ENCODE measurements around the gene STN1. TPM values are rescaled to one million over a fixed set of nuclear protein-coding genes. Genes with fewer than 3 reads are reported as not detected.

Gene STN1
- total RNA-seq, 6 experiments from 2014 or later = 12.1 to 15.6 (median 14.7) TPM

DNA sequence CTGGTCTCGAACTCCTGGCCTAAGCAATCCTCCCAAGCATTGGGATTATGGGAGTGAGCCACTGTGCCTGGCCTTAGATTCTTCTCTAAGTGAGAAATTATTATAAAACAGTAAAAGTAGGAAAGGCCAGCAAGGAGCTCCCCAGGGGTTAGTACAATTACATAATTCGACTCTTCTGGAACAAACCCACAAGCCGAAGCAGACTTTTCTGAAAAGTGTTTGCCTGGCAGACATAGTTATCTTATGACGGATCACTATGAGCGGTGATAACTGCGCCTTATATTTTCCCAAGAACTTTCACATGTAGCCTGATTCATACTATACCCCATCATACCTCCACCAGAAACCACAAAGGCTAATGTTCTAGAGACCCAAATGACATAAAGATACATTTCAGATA lies 32.4 kb downstream of the STN1 start:
- peaks cover 4% of the 10 kb centered on the region; the same call in 1 of the 2 replicates for H3K36me3 Mint-ChIP-seq (ENCODE audit: low read depth)
- H3K27me3 Mint-ChIP-seq (ENCODE audit: insufficient read depth) = no peaks in the 10 kb centered on the region; the same call in 1 of the 2 replicates
- H3K9me3 Mint-ChIP-seq = no peaks in the 10 kb centered on the region

GRCh38 chr10:103884681-103885139 lies 33.3 kb downstream of the STN1 start:
- no peak overlapping the region for H3K4me3 Mint-ChIP-seq
- DNase-seq = peak; percentile 61
- H3K27ac Mint-ChIP-seq = peak overlapping the region; percentile 13; the same call in 1 of the 2 replicates
- peaks cover 26% of the 10 kb centered on the region for H3K4me1 Mint-ChIP-seq (ENCODE audit: low read depth)
- no peaks in the 10 kb centered on the region; the same call in 1 of the 2 replicates for H3K27me3 Mint-ChIP-seq (ENCODE audit: insufficient read depth)
- TF ChIP-seq, protein P1, sequence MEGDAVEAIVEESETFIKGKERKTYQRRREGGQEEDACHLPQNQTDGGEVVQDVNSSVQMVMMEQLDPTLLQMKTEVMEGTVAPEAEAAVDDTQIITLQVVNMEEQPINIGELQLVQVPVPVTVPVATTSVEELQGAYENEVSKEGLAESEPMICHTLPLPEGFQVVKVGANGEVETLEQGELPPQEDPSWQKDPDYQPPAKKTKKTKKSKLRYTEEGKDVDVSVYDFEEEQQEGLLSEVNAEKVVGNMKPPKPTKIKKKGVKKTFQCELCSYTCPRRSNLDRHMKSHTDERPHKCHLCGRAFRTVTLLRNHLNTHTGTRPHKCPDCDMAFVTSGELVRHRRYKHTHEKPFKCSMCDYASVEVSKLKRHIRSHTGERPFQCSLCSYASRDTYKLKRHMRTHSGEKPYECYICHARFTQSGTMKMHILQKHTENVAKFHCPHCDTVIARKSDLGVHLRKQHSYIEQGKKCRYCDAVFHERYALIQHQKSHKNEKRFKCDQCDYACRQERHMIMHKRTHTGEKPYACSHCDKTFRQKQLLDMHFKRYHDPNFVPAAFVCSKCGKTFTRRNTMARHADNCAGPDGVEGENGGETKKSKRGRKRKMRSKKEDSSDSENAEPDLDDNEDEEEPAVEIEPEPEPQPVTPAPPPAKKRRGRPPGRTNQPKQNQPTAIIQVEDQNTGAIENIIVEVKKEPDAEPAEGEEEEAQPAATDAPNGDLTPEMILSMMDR (IDR thresholded peaks at IDR 0.05) = peak; percentile 95
- no peaks in the 10 kb centered on the region for H3K9me3 Mint-ChIP-seq
- peaks cover 4% of the 10 kb centered on the region; the same call in 1 of the 2 replicates for H3K36me3 Mint-ChIP-seq (ENCODE audit: low read depth)

More for the DNA sequence above, 32.4 kb downstream of the STN1 start:
- TF ChIP-seq, protein P1 (IDR thresholded peaks at IDR 0.05) = no peak
- H3K4me1 Mint-ChIP-seq (ENCODE audit: low read depth) = peaks cover 35% of the 10 kb centered on the region
- no peak for DNase-seq
- H3K4me3 Mint-ChIP-seq = no peak overlapping the region
- H3K27ac Mint-ChIP-seq = no peak overlapping the region

DNA sequence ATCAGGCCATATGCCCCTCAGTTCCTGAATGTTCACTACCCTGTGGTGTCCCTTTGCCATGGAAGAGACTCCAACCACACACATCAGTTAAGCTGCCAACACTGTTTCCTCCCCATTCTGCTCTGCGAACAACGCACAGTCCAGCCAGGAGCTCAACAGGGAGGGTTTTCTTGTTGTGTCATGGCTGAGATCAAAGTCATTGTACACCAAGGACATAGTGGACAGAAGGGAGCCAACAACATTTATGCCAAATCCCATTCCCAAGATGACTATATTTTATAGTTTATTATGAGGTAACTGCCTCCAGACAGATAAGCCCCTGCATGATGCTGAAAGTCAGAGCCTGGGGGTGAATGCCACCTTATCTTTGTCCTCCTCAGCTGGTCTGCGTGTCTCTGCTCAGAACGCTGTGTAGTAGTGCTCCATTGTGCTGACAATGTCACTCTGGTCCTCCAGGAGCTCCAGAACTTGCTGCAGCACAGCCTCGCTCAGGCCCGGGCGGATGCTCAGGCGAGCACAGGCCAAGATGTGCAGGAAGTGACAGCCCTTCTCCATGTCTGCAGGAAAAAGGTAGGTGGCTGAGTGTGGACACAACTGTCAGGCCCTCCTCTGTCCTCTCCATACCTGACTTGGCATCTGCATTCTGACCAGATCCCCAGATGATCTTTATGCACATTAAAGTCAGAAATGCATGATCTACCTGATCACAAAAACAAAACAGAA lies 35.5 kb downstream of the STN1 start:
- H3K36me3 Mint-ChIP-seq (ENCODE audit: low read depth) = peaks cover 9% of the 10 kb centered on the region; the same call in 1 of the 2 replicates
- TF ChIP-seq, protein P1 (IDR thresholded peaks at IDR 0.05) = no peak
- no peaks in the 10 kb centered on the region for H3K9me3 Mint-ChIP-seq
- no peak overlapping the region for H3K4me3 Mint-ChIP-seq
- DNase-seq = no peak
- no peak overlapping the region for H3K27ac Mint-ChIP-seq
- H3K27me3 Mint-ChIP-seq (ENCODE audit: insufficient read depth) = no peaks in the 10 kb centered on the region; the same call in 1 of the 2 replicates
- H3K4me1 Mint-ChIP-seq (ENCODE audit: low read depth) = peaks cover 4% of the 10 kb centered on the region

DNA sequence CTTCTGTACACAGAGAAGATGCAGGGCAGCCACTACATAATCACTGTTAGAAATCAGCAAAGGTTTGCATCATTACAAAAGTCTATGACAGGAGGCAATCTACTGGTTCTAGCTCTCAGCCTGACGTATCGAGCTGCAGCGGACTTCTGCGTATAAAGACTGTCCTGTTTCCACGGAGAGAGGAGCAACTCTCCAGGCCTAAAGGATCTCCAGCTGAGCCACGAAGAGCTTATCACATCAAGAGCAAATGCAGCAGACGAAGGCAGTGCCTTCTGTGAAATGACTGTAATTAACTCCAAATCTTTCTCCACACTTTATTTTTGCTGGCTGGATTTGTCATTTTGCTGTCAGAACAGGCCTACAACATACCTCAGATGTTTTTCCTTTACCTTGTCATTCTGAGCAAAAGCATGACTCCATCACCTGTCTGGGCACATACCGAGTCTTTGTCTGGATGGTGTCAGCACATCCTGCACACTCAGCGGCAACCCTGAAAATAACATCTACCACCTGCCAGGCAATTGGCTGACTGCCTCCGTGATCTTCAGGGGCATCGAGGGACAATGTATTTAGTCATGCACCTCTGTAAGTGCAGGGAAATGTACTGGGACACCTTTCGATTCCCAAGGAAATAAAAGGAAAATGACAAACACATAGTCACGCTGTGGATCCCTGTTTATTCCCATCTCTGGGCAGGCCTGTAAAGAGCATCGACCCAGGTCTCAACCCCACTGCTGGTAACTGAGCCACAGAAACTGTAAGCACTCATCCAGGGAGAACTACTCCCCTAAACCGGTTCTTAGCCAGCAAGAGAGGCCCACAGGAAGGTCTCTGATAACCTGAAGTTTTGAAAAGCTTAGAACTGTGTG lies 36.3 kb downstream of the STN1 start:
- H3K4me1 Mint-ChIP-seq (ENCODE audit: low read depth) = no peaks in the 10 kb centered on the region; the same call in 1 of the 2 replicates
- H3K27me3 Mint-ChIP-seq (ENCODE audit: insufficient read depth) = no peaks in the 10 kb centered on the region; the same call in 1 of the 2 replicates
- H3K27ac Mint-ChIP-seq = no peak overlapping the region
- H3K9me3 Mint-ChIP-seq = no peaks in the 10 kb centered on the region
- H3K4me3 Mint-ChIP-seq = no peak overlapping the region
- no peak for DNase-seq
- TF ChIP-seq, protein P1 (IDR thresholded peaks at IDR 0.05) = no peak
- peaks cover 9% of the 10 kb centered on the region; the same call in 1 of the 2 replicates for H3K36me3 Mint-ChIP-seq (ENCODE audit: low read depth)

- no peak for DNase-seq
- Mint-ChIP-seq H3K27ac (no peak overlapping the region), H3K9me3 (no peaks in the 10 kb centered on the region)
Observed at GRCh38 chr10:103879831-103880230, 38.2 kb downstream of the STN1 start.

More at GRCh38 chr10:103879831-103880230, 38.2 kb downstream of the STN1 start:
- Mint-ChIP-seq H3K36me3 (ENCODE audit: low read depth) (peaks cover 9% of the 10 kb centered on the region; the same call in 1 of the 2 replicates), H3K27me3 (ENCODE audit: insufficient read depth) (no peaks in the 10 kb centered on the region; the same call in 1 of the 2 replicates), H3K4me3 (no peak overlapping the region), H3K4me1 (ENCODE audit: low read depth) (no peaks in the 10 kb centered on the region)
- TF ChIP-seq, protein P1 (IDR thresholded peaks at IDR 0.05) = no peak
